Stimulated activated memory B cell treated with anti-CD40 and anti-IgM and Interleukin-4, amounts not matched to agents 10 μg/mL and 1 μg/mL and 100 μg/mL, for 72 hours (primary cell): ENCODE results near the gene RBPJL.
A peak's percentile ranks its signal among the peaks of the same experiment; 100 is the strongest.

Experiments used
- ATAC-seq: fragments of 150-1000 bp; cut with Tn5 transposase; 2 replicates; pipeline ENCODE4 v1.10.0; 2021
- H3K27ac Mint-ChIP-seq: one replicate; pipeline ENCODE4 v1.8.0; 2022; ENCODE audit warnings: mild to moderate bottlenecking, mixed read lengths
- H3K27me3 Mint-ChIP-seq: one replicate; pipeline ENCODE4 v1.8.0; 2022; ENCODE audit warnings: mixed read lengths
- H3K36me3 Mint-ChIP-seq: one replicate; pipeline ENCODE4 v1.8.0; 2022; ENCODE audit warnings: mixed read lengths
- H3K4me1 Mint-ChIP-seq: one replicate; pipeline ENCODE4 v1.8.0; 2022; ENCODE audit warnings: mixed read lengths
- H3K4me3 Mint-ChIP-seq: one replicate; pipeline ENCODE4 v1.8.0; 2022; ENCODE audit warnings: mild to moderate bottlenecking, moderate library complexity, mixed read lengths
- H3K9me3 Mint-ChIP-seq: one replicate; pipeline ENCODE4 v1.8.0; 2022; ENCODE audit warnings: mixed read lengths

RBPJL gene

DNA sequence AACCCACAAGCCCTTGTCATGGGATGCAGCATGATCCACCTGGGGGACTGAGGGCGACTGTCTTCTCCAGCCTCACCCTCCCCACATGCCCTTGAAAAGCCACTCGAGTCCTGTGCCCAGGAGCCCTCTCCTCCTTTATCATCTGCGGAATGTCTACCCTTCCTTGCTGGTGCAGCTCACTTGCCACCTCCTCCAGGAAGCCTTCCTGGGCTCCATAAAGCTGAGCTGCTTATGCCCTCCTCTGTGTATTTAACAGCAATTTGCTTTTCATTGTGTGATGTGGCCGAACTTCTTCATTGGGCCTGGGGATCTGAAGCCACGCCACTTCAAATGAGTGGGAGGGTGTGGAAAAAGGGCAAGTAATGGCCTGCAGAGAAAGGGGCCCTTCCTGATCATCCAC lies 17.8 kb upstream of the RBPJL start:
- Mint-ChIP-seq H3K4me3 (no peak overlapping the region), H3K27ac (no peak overlapping the region), H3K4me1 (peaks cover 23% of the 10 kb centered on the region), H3K9me3 (no peaks in the 10 kb centered on the region), H3K36me3 (no peaks in the 10 kb centered on the region), H3K27me3 (peaks cover 35% of the 10 kb centered on the region)
- no peak for ATAC-seq

DNA sequence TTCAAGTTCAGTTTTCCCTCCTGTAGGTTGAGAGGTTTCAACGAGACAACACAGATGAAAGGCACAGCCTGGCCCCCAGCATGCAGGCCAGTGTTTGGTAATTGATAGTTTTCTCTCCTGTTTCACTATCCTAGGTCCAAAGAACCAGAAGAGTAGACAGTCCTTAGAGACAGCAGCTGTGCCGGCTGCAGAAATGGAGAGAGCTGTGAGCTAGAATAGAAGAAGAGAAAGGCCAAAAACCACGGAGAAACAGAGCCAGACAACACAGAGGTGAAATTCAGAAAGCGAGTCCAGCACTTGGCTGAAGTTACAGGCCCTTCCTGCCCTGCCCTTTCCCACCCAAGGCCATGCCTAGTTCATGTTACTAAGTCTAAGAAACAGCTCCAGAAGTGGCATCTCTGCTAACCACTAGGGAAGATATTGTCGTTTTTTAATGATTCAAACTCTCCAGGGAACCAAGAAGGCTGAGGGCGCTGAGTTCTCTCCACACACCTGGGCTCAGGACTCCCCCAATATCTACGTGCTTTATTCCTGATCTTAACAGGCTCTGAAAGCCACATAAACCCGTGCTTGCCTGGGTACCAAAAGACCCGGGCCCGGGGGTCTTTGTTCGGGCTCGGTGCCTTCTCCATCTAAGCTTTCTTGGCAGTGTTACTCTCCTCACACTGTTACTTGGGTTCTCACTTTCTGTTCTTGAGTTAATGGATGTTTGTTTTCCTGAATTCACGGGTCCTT lies 16.5 kb upstream of the RBPJL start:
- Mint-ChIP-seq H3K4me3 (no peak overlapping the region), H3K27ac (no peak overlapping the region), H3K36me3 (no peaks in the 10 kb centered on the region), H3K9me3 (no peaks in the 10 kb centered on the region), H3K4me1 (peaks cover 26% of the 10 kb centered on the region), H3K27me3 (peaks cover 36% of the 10 kb centered on the region)
- no peak for ATAC-seq

DNA sequence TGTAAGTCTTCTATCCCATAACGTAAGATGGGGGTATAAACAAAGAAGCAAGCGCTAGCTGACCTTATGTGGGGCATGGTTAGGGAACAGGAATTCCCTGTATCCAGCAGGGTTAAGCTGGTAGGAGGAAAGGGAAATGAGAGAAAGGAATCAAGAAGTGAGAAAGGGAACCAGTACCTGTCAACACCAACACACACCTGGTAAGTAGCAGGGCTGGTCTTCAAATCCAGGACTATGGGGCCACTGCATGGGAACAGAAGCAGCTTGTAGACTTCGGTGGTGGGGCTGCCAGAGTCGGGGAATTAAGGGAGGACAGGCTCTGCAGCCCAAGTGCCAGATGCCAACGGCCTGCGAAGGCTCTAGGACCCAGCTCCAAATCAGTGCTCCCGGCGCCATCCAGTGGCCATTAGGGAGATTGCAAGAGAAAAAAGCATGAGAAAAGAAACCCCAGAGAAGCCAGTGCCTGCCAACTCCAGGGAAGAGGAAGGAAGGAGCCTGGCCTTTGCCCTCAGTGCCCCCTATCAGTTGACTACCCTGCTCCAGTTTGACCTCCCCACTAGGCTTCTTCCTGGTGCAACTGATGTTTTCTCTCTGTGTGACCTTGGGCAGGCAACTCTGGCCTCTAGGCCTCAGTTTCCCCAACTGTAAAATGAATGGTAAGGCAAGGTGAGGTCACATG lies 15.8 kb upstream of the RBPJL start:
- Mint-ChIP-seq H3K36me3 (no peaks in the 10 kb centered on the region), H3K4me1 (peaks cover 26% of the 10 kb centered on the region), H3K4me3 (no peak overlapping the region), H3K27me3 (peaks cover 36% of the 10 kb centered on the region), H3K27ac (no peak overlapping the region), H3K9me3 (no peaks in the 10 kb centered on the region)
- ATAC-seq = peak; percentile 44

DNA sequence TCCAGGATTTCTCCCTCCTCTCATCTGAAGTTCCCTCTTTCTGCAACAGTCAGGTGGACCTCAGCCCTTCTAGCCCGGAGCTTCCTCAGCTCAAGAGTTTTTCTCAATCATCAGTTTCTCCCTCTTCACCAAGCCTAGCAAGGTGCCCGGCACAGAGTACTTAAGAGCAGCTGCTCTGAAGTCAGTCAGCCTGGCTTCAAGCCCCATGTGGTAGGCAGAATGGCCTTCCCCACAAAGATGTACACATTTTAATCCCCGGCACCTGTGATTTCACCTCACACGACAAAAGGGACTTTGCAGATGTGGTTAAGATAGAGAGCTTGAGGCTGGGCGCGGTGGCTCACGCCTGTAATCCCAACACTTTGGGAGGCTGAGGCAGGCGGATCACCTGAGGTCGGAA lies 15.1 kb upstream of the RBPJL start:
- Mint-ChIP-seq H3K4me3 (no peak overlapping the region), H3K27me3 (peaks cover 36% of the 10 kb centered on the region), H3K9me3 (no peaks in the 10 kb centered on the region), H3K4me1 (peaks cover 26% of the 10 kb centered on the region), H3K36me3 (no peaks in the 10 kb centered on the region), H3K27ac (no peak overlapping the region)
- no peak for ATAC-seq

- H3K36me3 Mint-ChIP-seq = no peaks in the 10 kb centered on the region
- ATAC-seq = no peak
- H3K4me1 Mint-ChIP-seq = peaks cover 26% of the 10 kb centered on the region
- no peaks in the 10 kb centered on the region for H3K9me3 Mint-ChIP-seq
- no peak overlapping the region for H3K4me3 Mint-ChIP-seq
- no peak overlapping the region for H3K27ac Mint-ChIP-seq
- peaks cover 32% of the 10 kb centered on the region for H3K27me3 Mint-ChIP-seq
Observed at GRCh38 chr20:45292343-45292742, 14.3 kb upstream of the RBPJL start.

- Mint-ChIP-seq H3K4me1 (peaks cover 26% of the 10 kb centered on the region), H3K4me3 (peak overlapping the region; percentile 77), H3K36me3 (no peaks in the 10 kb centered on the region), H3K27ac (no peak overlapping the region), H3K27me3 (peaks cover 40% of the 10 kb centered on the region), H3K9me3 (no peaks in the 10 kb centered on the region)
- peak; percentile 85 for ATAC-seq
Observed at GRCh38 chr20:45293041-45294002, 13.3 kb upstream of the RBPJL start.

DNA sequence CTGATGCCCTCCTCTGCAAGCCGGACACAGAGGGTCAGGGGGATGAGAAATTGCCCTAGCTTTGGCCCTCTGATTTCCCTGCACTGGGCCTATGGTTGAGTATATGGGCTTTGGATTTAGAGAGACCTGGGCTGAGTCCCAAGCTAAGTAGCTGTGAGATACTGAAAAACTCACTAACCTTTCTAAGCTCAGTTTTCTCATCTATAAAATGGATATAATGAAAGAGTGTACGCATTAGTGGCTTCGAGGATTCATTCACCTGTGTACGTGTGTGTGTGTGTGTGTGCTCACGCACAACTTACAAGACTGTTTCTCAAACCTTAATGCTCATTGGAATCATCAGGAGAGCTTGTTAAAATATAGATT lies 12.7 kb upstream of the RBPJL start:
- H3K36me3 Mint-ChIP-seq = no peaks in the 10 kb centered on the region

DNA sequence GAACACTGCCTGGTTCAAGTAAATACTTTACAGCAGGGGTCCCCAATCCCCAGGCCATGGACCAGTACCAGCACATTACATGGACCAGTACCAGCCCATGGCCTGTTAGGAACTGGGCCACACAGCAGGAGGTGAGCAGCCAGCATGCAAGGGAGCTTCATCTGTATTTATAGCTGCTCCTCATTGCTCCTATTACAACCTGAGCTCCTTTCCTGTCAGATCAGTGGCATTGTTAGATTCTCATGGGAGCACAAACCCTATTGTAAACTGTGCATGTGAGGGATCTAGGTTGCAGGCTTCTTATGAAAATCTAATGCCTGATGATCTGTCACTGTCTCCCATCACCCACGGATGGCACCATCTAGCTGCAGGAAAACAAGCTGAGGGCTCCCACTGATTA lies 12.0 kb upstream of the RBPJL start:
- ATAC-seq = no peak
- Mint-ChIP-seq H3K9me3 (no peaks in the 10 kb centered on the region), H3K4me1 (peaks cover 26% of the 10 kb centered on the region), H3K4me3 (no peak overlapping the region), H3K36me3 (no peaks in the 10 kb centered on the region), H3K27ac (no peak overlapping the region), H3K27me3 (peaks cover 44% of the 10 kb centered on the region)

More for the DNA sequence above, 12.7 kb upstream of the RBPJL start:
- Mint-ChIP-seq H3K9me3 (no peaks in the 10 kb centered on the region), H3K4me3 (peak overlapping the region; percentile 77), H3K27me3 (peaks cover 40% of the 10 kb centered on the region), H3K27ac (no peak overlapping the region), H3K4me1 (peaks cover 26% of the 10 kb centered on the region)
- no peak for ATAC-seq

DNA sequence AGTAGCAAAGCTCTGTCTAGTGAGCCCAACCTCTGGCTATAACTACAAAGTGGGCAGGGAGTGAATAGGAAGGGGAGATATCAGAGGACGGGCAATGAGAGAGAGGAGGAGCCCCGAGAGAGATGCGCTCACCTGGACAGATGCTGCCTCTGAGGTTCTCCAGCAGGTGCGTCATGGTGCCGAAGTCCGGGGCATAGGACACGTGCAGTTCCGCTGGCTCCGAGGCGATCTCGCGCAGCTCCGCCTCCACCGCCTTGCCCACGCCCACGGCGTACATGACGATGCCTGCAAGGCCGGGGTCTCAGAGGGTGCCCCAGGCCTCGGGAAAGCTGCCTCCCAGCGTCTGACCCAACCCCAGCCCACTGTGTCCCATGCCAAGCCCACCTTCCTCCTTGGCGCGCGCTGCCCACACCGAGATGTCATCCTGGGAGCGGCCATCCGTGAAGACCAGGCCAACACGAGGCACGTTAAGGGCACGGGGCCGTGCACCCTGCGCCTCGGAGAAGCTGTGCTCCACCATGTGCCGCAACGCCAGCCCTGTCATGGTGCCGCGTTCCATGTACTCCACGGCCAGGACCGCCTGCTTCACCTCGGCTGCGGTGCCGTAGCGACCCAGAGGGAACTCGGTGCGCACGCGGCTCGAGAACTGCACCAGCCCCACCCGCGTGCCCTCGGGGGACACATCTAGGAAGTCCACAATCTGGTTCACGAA lies 8.7 kb upstream of the RBPJL start:
- Mint-ChIP-seq H3K27ac (no peak overlapping the region), H3K4me3 (no peak overlapping the region), H3K27me3 (peaks cover 67% of the 10 kb centered on the region), H3K36me3 (no peaks in the 10 kb centered on the region), H3K9me3 (no peaks in the 10 kb centered on the region), H3K4me1 (peaks cover 11% of the 10 kb centered on the region)
- ATAC-seq = no peak

- no peaks in the 10 kb centered on the region for H3K36me3 Mint-ChIP-seq
- ATAC-seq = no peak
- H3K27ac Mint-ChIP-seq = no peak overlapping the region
- H3K9me3 Mint-ChIP-seq = no peaks in the 10 kb centered on the region
- peaks cover 71% of the 10 kb centered on the region for H3K27me3 Mint-ChIP-seq
- no peak overlapping the region for H3K4me3 Mint-ChIP-seq
- no peaks in the 10 kb centered on the region for H3K4me1 Mint-ChIP-seq
Observed at GRCh38 chr20:45299786-45300185, 6.9 kb upstream of the RBPJL start.

DNA sequence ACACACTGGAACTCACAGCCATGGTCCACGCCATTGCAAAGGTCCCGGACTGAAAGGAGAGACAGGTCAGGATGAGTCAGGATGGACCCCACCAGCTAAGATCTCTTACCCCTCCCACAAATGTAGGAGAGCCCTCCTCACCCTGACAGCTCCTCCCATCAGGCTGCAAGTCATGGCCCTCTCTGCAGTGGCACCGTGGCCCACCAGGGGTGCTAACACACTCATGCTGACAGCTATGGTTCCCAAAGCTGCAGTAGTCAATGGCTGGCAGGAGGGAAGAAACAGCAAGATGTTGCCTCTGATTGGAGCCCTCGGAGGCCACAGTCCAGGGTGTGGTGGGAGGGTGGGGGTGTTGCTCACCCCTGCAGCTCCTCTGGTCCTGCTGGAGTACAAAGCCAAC lies 5.7 kb upstream of the RBPJL start:
- H3K9me3 Mint-ChIP-seq = no peaks in the 10 kb centered on the region
- no peaks in the 10 kb centered on the region for H3K4me1 Mint-ChIP-seq
- H3K27ac Mint-ChIP-seq = no peak overlapping the region
- peak; percentile 62 for ATAC-seq
- H3K36me3 Mint-ChIP-seq = no peaks in the 10 kb centered on the region
- no peak overlapping the region for H3K4me3 Mint-ChIP-seq
- peaks cover 82% of the 10 kb centered on the region for H3K27me3 Mint-ChIP-seq

- no peaks in the 10 kb centered on the region for H3K9me3 Mint-ChIP-seq
- H3K27ac Mint-ChIP-seq = no peak overlapping the region
- no peaks in the 10 kb centered on the region for H3K36me3 Mint-ChIP-seq
- H3K4me1 Mint-ChIP-seq = no peaks in the 10 kb centered on the region
- no peak for ATAC-seq
- no peak overlapping the region for H3K4me3 Mint-ChIP-seq
- H3K27me3 Mint-ChIP-seq = peaks cover 90% of the 10 kb centered on the region
Observed at GRCh38 chr20:45301824-45302271, 4.8 kb upstream of the RBPJL start.

DNA sequence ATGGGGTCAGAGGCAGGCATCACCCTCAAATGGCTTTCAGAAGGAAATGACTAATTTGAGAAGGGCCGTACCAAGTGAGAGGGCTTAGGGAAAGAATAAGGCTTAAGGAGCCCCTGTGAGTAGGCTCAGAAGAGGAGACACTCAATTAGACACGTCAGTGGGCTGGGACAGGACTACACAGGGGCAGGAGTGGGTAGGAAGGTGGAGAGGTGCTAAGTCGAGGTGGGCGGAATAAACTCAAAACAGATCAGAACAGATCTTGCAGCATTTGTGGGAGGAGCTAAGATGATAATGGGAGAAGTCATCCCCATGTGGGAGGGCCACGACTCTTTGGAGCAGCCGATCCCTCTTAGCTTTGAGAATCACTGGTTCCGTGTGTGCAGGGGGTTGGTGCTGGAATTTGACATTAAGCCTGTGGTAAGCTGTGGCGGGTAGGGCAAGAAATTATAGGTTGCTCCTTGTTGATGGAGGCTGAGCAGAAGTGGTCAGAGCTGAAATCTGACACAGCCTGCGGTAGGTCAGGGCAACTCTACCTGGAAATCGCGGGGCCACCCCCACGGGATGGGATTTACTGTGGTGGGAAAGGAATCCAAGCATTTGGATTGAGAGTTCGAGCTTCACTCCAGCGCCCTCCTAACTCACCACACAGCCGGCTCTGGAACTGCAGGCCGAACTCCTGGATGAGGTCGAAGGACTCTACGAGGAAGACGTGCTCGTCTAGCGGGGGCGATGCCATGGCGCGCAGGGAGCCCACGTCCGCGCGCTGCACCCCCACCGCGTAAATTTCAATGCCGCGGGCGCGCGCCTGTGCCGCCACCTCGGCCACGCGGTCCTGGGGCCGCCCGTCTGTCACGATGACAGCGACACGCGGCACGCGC lies 2.8 kb upstream of the RBPJL start:
- H3K27me3 Mint-ChIP-seq = peaks cover 86% of the 10 kb centered on the region
- no peak overlapping the region for H3K4me3 Mint-ChIP-seq
- no peaks in the 10 kb centered on the region for H3K9me3 Mint-ChIP-seq
- H3K36me3 Mint-ChIP-seq = no peaks in the 10 kb centered on the region
- ATAC-seq = peak; percentile 35
- H3K4me1 Mint-ChIP-seq = no peaks in the 10 kb centered on the region
- no peak overlapping the region for H3K27ac Mint-ChIP-seq

DNA sequence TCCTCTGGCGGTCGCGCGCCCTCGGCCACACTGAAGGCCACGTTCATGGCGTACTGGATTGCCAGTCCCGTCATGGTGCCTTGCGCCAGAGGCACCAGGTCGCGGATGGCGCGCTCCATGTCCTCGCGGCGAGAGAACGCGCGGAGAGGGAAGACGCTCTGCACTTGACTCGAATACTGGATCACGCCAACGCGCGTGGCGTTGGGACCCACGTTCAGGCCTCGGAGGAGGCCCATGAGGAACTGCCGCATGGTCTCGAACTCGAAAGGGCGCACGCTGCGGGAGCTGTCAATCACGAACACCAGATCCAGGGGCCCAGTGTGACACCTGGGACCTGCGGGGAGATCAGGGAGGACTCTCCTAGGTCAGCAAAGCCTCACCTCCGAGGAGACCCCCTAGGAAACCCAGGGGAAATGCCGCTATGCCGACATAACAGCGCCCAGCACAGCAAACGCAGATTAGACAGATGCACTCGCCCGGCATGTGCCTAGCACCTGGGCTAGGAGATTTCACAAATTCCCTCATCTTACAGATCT lies 2.1 kb upstream of the RBPJL start:
- ATAC-seq = no peak

More for the DNA sequence above, 2.1 kb upstream of the RBPJL start:
- H3K27me3 Mint-ChIP-seq = peaks cover 86% of the 10 kb centered on the region
- no peaks in the 10 kb centered on the region for H3K4me1 Mint-ChIP-seq
- no peaks in the 10 kb centered on the region for H3K36me3 Mint-ChIP-seq
- H3K27ac Mint-ChIP-seq = no peak overlapping the region
- H3K9me3 Mint-ChIP-seq = no peaks in the 10 kb centered on the region
- H3K4me3 Mint-ChIP-seq = no peak overlapping the region
